ENCODE data around the gene RAB44.

- TF ChIP-seq CTCF (IDR thresholded peaks at IDR 0.05), result no peak
- no peak for TF ChIP-seq ZFX (IDR thresholded peaks at IDR 0.05; ENCODE audit: borderline replicate concordance)
Observed at GRCh38 chr6:36743538-36744303, 46.1 kb downstream of the RAB44 start.
